GM18951 (cell line): ENCODE results near the gene RPS3.
A peak's percentile ranks its signal among the peaks of the same experiment; 100 is the strongest.
"Not testable (repeated sequence)": the region's sequence is repeated elsewhere in the genome, so short reads cannot be mapped to it uniquely, and the experiment has no call there.

Experiments
- POLR2A ChIP-seq: IDR thresholded peaks from 4 replicates; pipeline ENCODE4 v1.6.1; 2011; ENCODE audit warnings: mild to moderate bottlenecking; ENCODE audit not compliant: insufficient read length, insufficient read depth; ENCODE audit errors: extremely low read depth
- in situ Hi-C: fragments of 300-500 bp; cut with MboI; formaldehyde crosslinking; loops from one replicate; pipeline ENCODE4 v1.12.0; 2022; ENCODE audit warnings: low sequenced_read_pairs, mixed read lengths, inconsistent platforms; ENCODE audit not compliant: unreplicated experiment

Gene RPS3

GRCh38 chr11:75399344-75400145 is at the start of gene RPS3:
Gene RPS3 (plus strand): TSS chr11:75399518. CDS start chr11:75399548, 30 bp downstream.
- in situ Hi-C loops: no loop called here
- TF ChIP-seq POLR2A: peak; percentile 98

DNA sequence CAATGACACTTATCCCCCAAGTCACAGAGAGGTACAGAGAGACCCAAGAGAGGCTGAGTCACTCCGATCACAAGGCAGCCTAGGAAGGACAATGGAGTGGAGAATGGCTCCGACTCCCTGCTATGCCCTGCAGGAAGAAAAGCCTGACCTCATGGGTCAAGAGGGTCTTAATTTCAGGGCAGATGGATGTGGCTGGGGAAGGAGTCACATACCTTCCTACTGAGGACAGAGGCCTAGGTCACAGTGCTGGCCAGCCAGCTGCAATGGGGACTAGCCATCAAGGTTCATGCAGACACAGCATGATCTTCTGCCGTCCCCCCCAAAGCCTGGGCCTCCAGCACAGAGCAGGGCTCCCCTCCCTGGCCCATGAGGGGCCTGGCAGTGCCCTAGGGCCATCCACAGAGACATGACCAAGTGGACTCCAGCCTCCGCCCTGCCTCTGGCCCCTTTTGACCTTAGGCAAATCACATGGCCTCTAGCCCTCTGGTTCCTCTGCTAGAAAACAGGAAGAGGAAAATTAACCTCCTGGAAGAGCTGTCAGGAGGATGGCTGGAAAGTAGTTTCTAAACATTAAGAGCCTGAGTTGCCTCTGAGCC is 49.7 kb upstream of the RPS3 start:
- no peak for TF ChIP-seq POLR2A
- in situ Hi-C loops: no loop called here

DNA sequence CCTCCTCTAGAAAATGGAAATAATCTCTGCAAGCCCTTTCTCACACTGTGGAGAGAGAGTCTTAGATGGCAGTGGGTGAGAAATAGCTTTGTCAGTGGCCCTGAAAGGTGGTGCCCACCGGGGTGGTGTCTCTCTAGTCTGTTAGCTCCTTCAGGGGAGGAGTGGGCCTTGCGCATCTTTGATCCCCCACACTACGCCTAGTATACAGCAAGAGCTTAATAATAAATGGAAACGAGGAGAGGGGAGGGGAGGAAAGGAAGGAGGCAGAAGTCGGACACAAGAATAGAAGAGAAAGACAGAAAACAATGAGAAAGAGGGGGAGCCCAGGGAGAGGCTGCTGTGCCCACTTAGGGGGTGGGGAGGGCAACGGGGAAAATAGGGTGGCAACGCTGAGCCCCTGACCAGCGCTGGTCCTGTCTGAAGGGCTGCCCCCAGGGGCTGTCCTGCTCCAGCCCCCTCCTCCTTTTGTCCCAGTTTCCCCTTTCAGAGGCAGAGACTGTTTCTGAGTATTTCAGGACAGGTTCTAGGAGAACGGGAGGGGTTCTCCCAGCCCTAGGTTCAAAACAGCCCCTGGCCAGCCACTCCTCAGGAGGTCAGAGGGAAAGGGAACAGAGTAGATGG is 49.1 kb upstream of the RPS3 start:
- no peak for TF ChIP-seq POLR2A
- in situ Hi-C loops: no loop called here

DNA sequence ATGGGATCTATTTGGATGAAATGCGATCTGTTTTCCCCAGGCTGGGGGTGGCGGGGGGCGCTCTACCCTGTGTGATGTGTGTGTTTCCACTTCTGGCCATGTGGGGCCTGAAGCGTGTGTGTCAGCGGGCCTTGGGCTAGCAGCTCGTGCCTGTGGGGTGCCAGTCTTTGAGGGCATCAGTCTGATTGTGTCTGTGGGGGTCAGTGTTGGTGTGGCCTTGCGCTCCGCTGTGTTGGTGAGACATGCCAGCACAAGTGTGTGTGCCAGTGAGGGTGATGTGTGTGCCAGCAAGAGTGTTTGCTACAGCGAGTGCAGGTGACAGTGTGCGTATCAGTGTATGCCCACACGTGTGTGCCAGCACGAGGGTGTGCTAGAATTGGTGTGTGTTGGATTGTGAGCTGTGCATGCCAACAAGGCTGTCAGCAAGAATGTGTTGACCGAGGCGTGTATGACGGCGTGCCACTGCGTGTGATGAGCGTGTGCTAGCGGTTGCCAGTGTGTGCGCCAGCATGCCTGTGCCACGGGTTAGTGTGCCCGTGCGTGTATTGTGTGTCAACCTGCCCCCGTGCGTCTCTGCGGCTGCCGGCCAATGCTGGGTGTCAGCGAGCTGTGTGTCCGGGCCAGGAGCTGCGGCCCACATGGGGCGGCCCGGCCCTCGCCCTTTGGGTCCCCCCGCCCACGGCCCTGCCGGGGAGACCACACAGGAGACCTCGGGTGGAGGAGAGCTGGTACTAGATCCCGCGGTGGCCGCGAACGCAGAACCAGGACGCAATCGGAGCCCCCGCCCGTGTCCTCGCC is 48.4 kb upstream of the RPS3 start:
- TF ChIP-seq POLR2A: no peak
- in situ Hi-C loops: no loop called here

- in situ Hi-C loops: no loop called here
- no peak for TF ChIP-seq POLR2A
These were observed 47.9 kb upstream of the RPS3 start, which contains the start of gene ARRB1 for GRCh38 chr11:75351541-75351790. Gene ARRB1 (minus strand): TSS chr11:75351661. CDS start chr11:75351607, 54 bp downstream.

DNA sequence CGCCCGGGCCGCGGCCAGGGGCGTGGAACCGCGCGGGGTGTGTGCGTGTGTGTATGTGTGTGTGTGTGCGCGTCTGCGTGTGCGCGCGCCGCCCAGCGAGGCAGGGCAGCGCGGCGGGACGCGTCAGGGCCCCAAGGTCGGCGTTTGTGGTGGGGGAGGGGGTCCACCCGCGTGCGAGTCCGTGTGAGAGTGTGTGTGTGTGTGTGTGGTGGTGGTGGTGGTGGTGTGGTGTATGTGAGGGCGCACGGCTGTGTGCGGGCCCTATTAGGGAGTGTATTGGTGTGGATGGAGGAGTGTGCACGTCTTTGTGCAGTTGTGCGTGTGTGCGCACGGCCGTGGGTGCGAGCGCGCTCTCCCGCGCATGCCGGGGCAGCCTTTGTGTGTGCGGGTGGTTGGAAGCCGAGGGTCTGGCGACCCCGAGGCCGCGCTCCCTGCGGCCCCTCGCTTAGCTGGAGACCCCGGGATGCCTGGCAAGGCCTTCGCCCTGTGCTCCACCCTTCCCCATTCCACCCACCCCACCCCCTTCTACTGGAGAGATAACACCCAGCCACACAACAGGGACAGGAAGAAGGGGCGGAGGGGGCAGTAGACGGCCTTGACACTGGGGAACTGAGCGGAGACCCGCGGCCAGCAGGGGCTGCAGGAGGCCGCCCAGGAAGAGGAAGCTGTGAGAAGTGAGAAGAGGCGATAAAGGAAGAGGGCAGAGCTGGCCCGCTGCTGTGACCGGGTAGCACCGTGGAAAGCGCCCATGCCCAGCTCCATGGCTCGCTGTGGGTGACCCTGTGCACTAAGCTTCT is 47.3 kb upstream of the RPS3 start:
- in situ Hi-C loops: no loop called here

GRCh38 chr11:75352588-75353206 is 46.6 kb upstream of the RPS3 start:
- in situ Hi-C loops: no loop called here
- TF ChIP-seq POLR2A: no peak

More for the DNA sequence above, 47.3 kb upstream of the RPS3 start:
- TF ChIP-seq POLR2A: no peak

- TF ChIP-seq POLR2A: no peak
- in situ Hi-C loops: no loop called here
These were observed 44.3 kb upstream of the RPS3 start for GRCh38 chr11:75355051-75355450.

- no peak for TF ChIP-seq POLR2A
- in situ Hi-C loops: no loop called here
These were observed 42.7 kb upstream of the RPS3 start for GRCh38 chr11:75356613-75357012.

- in situ Hi-C loops: not testable (repeated sequence)
These were observed 37.0 kb upstream of the RPS3 start for GRCh38 chr11:75362285-75362684.

- no peak for TF ChIP-seq POLR2A
- in situ Hi-C loops: no loop called here
These were observed 33.6 kb upstream of the RPS3 start for GRCh38 chr11:75365711-75366181.

GRCh38 chr11:75366826-75367225 is 32.5 kb upstream of the RPS3 start:
- in situ Hi-C loops: not testable (repeated sequence)
